ENCODE results near the gene FMN1.
A peak's percentile ranks its signal among the peaks of the same experiment; 100 is the strongest.

FMN1 gene

DNA sequence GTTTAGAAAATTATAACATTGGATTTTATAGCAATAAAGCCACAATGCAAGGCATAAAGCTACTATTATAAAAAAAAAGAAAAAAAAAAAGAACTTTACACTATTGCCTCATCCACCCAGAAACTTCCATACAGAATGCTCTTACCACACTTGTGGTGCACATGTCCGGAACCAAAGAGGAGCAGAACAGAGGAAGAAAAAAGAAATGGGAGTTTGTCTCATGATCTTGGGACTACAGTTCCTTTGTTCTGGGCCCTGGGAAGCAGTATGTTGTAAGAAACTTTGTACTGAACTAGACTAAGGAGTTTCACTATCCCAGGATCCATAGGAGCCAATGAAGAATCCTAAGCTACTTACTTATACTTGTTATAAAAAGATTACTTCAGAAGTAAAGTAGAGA, 36.1 kb downstream of the FMN1 start:
- DNase-seq: no peak
- TF ChIP-seq, protein P1, sequence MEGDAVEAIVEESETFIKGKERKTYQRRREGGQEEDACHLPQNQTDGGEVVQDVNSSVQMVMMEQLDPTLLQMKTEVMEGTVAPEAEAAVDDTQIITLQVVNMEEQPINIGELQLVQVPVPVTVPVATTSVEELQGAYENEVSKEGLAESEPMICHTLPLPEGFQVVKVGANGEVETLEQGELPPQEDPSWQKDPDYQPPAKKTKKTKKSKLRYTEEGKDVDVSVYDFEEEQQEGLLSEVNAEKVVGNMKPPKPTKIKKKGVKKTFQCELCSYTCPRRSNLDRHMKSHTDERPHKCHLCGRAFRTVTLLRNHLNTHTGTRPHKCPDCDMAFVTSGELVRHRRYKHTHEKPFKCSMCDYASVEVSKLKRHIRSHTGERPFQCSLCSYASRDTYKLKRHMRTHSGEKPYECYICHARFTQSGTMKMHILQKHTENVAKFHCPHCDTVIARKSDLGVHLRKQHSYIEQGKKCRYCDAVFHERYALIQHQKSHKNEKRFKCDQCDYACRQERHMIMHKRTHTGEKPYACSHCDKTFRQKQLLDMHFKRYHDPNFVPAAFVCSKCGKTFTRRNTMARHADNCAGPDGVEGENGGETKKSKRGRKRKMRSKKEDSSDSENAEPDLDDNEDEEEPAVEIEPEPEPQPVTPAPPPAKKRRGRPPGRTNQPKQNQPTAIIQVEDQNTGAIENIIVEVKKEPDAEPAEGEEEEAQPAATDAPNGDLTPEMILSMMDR (IDR thresholded peaks at IDR 0.05; ENCODE audit: low read depth, low read length, missing control alignments): no peak
- H3K27ac ChIP-seq: no peak overlapping the region
- H3K36me3 ChIP-seq (replicated peaks): no peaks in the 10 kb centered on the region
- H3K27me3 ChIP-seq (replicated peaks): no peaks in the 10 kb centered on the region
- H3K4me3 ChIP-seq (ENCODE audit: low read depth, low read length): no peak overlapping the region
- in situ Hi-C loops (cut with HindIII; ENCODE audit: low pct_ligation_motif_present, low sequenced_read_pairs): no loop called here

DNA sequence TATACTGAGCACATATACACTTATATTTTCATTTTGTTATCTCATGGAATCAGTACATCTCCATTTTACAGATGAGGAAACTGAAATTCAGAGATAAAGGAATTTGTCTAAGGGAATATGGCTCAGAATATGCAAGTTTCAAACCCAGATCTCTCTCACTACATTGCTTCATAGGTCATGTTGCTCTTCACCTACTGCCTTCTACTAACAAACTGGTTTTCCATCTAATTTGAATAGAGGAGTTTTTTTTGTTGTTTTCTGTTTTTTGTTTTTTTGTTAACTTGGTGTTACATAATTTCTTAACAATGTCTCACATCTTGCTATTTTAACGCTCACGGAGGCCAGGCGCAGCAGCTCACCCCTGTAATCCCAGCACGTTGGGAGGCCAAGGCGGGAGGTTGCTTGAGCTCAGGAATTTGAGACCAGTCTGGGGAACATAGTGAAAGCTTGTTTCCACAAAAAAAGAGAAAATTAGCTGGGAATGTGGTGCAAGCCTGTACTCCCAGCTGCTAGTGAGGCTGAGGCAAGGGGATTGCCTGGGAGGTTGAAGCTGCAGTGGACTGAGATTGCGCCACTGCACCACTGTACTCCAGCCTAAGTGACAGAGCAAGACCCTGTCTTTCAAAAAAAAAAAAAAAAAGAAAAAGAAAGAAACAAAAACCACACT, 37.0 kb downstream of the FMN1 start:
- Histone ChIP-seq H3K4me3 (ENCODE audit: low read depth, low read length) (no peak overlapping the region), H3K36me3 (replicated peaks) (no peaks in the 10 kb centered on the region), H3K27me3 (replicated peaks) (no peaks in the 10 kb centered on the region), H3K27ac (no peak overlapping the region)
- in situ Hi-C loops (cut with HindIII; ENCODE audit: low pct_ligation_motif_present, low sequenced_read_pairs): no loop called here
- DNase-seq: no peak
- TF ChIP-seq, protein P1 (IDR thresholded peaks at IDR 0.05; ENCODE audit: low read depth, low read length, missing control alignments): no peak

DNA sequence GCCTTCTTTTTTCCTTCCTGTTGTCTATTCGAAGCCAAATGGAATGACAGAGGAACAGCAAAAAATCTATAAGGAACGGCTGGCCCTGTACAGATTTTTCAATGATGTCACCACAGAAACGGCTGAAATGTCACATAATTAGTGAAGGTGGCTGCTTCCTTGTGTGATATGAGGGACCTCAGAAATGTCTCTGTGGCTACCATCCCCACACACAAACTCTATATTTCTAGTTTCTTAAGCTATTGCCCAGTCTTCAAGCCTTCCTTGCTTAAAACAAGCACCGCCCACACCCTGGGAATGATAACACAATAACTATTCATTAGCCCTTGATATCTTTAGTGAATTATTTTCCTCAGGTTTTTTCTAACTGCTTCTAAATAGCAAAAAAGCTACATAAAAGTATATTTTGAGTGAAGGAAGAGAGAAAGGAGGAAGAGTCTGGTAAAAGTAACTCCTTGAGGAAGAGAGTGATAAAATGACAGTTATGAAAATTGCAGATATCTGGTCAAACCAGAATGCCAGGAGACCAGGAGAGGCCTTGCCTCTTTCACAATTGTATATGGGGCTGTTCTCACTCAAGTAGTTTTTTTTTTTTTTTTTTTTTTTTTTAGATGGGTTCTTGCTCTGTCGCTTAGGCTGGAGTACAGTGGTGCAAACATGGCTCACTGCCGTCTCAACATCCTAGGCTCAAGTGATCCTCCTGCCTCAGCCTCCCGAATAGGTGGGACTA, 38.7 kb downstream of the FMN1 start:
- Histone ChIP-seq H3K27me3 (replicated peaks) (no peaks in the 10 kb centered on the region), H3K36me3 (replicated peaks) (no peaks in the 10 kb centered on the region), H3K4me3 (ENCODE audit: low read depth, low read length) (no peak overlapping the region), H3K27ac (no peak overlapping the region)
- in situ Hi-C loops (cut with HindIII; ENCODE audit: low pct_ligation_motif_present, low sequenced_read_pairs): no loop called here
- TF ChIP-seq, protein P1 (IDR thresholded peaks at IDR 0.05; ENCODE audit: low read depth, low read length, missing control alignments): no peak
- DNase-seq: no peak

DNA sequence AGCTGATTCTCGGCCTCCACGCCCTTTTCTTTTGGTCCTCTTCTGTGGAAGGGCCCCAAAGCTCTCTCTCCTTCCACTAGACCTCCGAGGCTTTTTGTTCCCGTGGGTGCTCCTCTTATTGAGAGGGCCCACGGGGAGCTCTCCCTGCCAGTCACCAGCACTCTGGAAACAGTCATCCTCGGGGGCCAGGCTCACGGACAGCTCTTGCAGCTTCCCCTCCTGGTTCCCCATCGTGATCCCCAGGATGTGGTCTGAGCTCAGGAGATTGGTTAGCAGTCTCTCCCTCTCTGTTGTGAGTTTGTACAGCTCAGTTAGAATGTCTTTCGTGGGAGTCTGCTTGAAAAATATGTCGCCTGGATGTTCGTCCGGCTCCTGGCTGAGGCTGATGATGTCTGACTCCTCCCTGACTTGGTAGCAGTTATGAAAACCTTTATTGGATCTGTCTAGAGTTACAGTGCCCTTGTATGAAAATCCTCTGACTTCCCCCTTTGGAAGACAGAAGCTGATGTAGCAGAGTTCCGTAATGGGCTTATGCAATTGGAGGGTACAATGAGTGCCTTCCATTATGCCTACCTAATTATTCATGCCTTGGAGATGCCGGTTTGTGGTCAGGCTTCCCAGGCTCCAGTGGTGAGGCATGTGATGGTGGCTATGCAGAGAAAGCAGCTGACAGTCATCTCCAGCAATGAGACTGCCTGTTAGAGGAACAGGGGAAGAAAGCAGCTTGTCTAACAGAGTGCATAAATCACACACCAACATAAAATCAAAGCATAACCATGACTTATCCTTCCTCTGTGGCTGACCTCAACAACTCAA, 40.0 kb downstream of the FMN1 start:
- H3K4me3 ChIP-seq (ENCODE audit: low read depth, low read length): no peak overlapping the region
- DNase-seq: peak; percentile 51
- no peaks in the 10 kb centered on the region for H3K27me3 ChIP-seq (replicated peaks)
- in situ Hi-C loops (cut with HindIII; ENCODE audit: low pct_ligation_motif_present, low sequenced_read_pairs): no loop called here
- H3K36me3 ChIP-seq (replicated peaks): no peaks in the 10 kb centered on the region
- no peak overlapping the region for H3K27ac ChIP-seq
- TF ChIP-seq, protein P1 (IDR thresholded peaks at IDR 0.05; ENCODE audit: low read depth, low read length, missing control alignments): no peak

DNA sequence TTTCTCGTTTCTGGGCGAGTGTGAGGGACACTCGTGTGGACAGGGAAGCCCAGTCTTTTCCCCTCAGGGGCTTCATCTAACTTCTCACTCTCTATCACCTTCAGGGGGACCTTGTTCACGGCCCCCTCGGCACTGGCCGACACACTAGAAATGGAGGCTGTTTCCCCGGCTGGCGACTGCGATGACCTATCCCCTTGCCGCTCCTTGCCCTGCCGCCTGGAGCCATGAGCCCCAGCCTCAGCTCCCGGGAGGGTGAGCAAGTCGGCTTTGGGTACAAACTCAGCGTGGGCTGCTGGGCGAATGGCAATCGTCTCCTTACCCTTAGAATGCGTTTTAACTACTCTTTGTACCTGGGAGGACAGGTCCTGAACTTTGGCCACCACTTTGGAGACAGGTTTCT, 41.0 kb downstream of the FMN1 start:
- Histone ChIP-seq H3K27ac (no peak overlapping the region), H3K36me3 (replicated peaks) (no peaks in the 10 kb centered on the region), H3K4me3 (ENCODE audit: low read depth, low read length) (no peak overlapping the region), H3K27me3 (replicated peaks) (no peaks in the 10 kb centered on the region)
- TF ChIP-seq, protein P1 (IDR thresholded peaks at IDR 0.05; ENCODE audit: low read depth, low read length, missing control alignments): no peak
- no peak for DNase-seq
- in situ Hi-C loops (cut with HindIII; ENCODE audit: low pct_ligation_motif_present, low sequenced_read_pairs): no loop called here

Data from brain microvascular endothelial cell (primary cell).